RWPE2 (cell line): ENCODE results near the gene PLD5.

ENCODE experiments used
- ATAC-seq: fragments of 200-7000 bp; cut with Tn5 transposase; 3 replicates; pipeline ENCODE4 v1.9.1; 2021; ENCODE audit warnings: low read depth
- DNase-seq: peaks from one replicate; pipeline ENCODE4 v3.0.0-alpha.2; 2020; ENCODE audit warnings: low spot score
- H3K27ac ChIP-seq: fragments of 450-650 bp; 2 replicates; pipeline ENCODE4 v1.5.1; 2017; ENCODE audit warnings: mild to moderate bottlenecking; ENCODE audit not compliant: poor library complexity, severe bottlenecking
- H3K27me3 ChIP-seq: fragments of 250-450 bp; sonication (Bioruptor Pico); 2 replicates; pipeline ENCODE4 v1.5.1; 2021; ENCODE audit warnings: mild to moderate bottlenecking, moderate library complexity; ENCODE audit not compliant: insufficient read depth, poor library complexity, severe bottlenecking
- H3K36me3 ChIP-seq: fragments of 250-450 bp; sonication (Bioruptor Pico); 2 replicates; pipeline ENCODE4 v1.5.1; 2020; ENCODE audit warnings: low read depth, mild to moderate bottlenecking, moderate library complexity
- H3K4me1 ChIP-seq: fragments of 250-450 bp; sonication (Bioruptor Pico); 2 replicates; pipeline ENCODE4 v1.5.1; 2021; ENCODE audit warnings: mild to moderate bottlenecking, moderate library complexity; ENCODE audit not compliant: insufficient read depth, poor library complexity, severe bottlenecking
- H3K4me3 ChIP-seq: fragments of 250-450 bp; sonication (Bioruptor Pico); 2 replicates; pipeline ENCODE4 v1.5.1; 2021; ENCODE audit warnings: mild to moderate bottlenecking, moderate library complexity; ENCODE audit not compliant: severe bottlenecking
- H3K9me3 ChIP-seq: fragments of 250-450 bp; sonication (Bioruptor Pico); 2 replicates; pipeline ENCODE4 v1.5.1; 2021; ENCODE audit warnings: mild to moderate bottlenecking, moderate library complexity; ENCODE audit not compliant: severe bottlenecking
- CTCF ChIP-seq: fragments of 450-650 bp; IDR thresholded peaks from one replicate; pipeline ENCODE4 v1.5.1; 2017; ENCODE audit warnings: mild to moderate bottlenecking, moderate library complexity; ENCODE audit not compliant: poor library complexity, severe bottlenecking

PLD5 gene

GRCh38 chr1:242515555-242515954 is 8.9 kb downstream of the PLD5 start:
- DNase-seq = no peak
- Histone ChIP-seq H3K36me3 (no peaks in the 10 kb centered on the region), H3K4me1 (no peaks in the 10 kb centered on the region), H3K4me3 (no peak overlapping the region), H3K27me3 (no peaks in the 10 kb centered on the region), H3K9me3 (no peaks in the 10 kb centered on the region), H3K27ac (no peak overlapping the region)
- ATAC-seq = no peak
- TF ChIP-seq CTCF = no peak

- Histone ChIP-seq H3K9me3 (no peaks in the 10 kb centered on the region), H3K27me3 (no peaks in the 10 kb centered on the region), H3K27ac (no peak overlapping the region), H3K36me3 (no peaks in the 10 kb centered on the region), H3K4me1 (no peaks in the 10 kb centered on the region), H3K4me3 (no peak overlapping the region)
- ATAC-seq (no peak), DNase-seq (no peak)
- TF ChIP-seq CTCF = no peak
Observed at GRCh38 chr1:242506724-242507123, 17.8 kb downstream of the PLD5 start.

- TF ChIP-seq CTCF = no peak
- Histone ChIP-seq H3K27me3 (no peaks in the 10 kb centered on the region), H3K4me1 (no peaks in the 10 kb centered on the region), H3K36me3 (no peaks in the 10 kb centered on the region), H3K4me3 (no peak overlapping the region), H3K9me3 (no peaks in the 10 kb centered on the region), H3K27ac (no peak overlapping the region)
- no peak for ATAC-seq
- no peak for DNase-seq
Observed at GRCh38 chr1:242489545-242489944, 35.0 kb downstream of the PLD5 start.

- no peaks in the 10 kb centered on the region for H3K36me3 ChIP-seq
- DNase-seq (no peak), ATAC-seq (no peak)
- TF ChIP-seq CTCF = no peak
- H3K4me1 ChIP-seq = no peaks in the 10 kb centered on the region
- no peaks in the 10 kb centered on the region for H3K9me3 ChIP-seq
- H3K27me3 ChIP-seq = no peaks in the 10 kb centered on the region
- H3K4me3 ChIP-seq = no peak overlapping the region
- H3K27ac ChIP-seq = no peak overlapping the region
Observed at GRCh38 chr1:242477944-242478343, 46.6 kb downstream of the PLD5 start.

- Histone ChIP-seq H3K36me3 (no peaks in the 10 kb centered on the region), H3K9me3 (no peaks in the 10 kb centered on the region), H3K4me1 (no peaks in the 10 kb centered on the region), H3K27ac (no peak overlapping the region), H3K27me3 (no peaks in the 10 kb centered on the region), H3K4me3 (no peak overlapping the region)
- DNase-seq (no peak), ATAC-seq (no peak)
- TF ChIP-seq CTCF = no peak
Observed at GRCh38 chr1:242470774-242471173, 53.7 kb downstream of the PLD5 start.
